IMR-90 (cell line): ENCODE data around the gene BCAS1. TPM values are rescaled to one million over a fixed set of nuclear protein-coding genes. Genes with fewer than 3 reads are reported as not detected.

Experiments
- ATAC-seq: fragments of 200-7000 bp; cut with Tn5 transposase; 2 replicates; pipeline ENCODE4 v1.9.1; 2020; ENCODE audit warnings: low read depth, mild to moderate bottlenecking, moderate library complexity
- BruUV-seq: library from RNA; stranded (reverse); fragments of 400-500 nt; replicated peaks from 2 replicates; lab custom pipeline; 2021; lab: Mats Ljungman, UMichigan
- CTCF ChIA-PET: fragments of 300-600 bp; formaldehyde crosslinking; extraction: SDS; loops from one replicate; lab custom pipeline; 2021; ENCODE audit warnings: antibody characterized with exemption; lab: Yijun Ruan, JAX
- POLR2A ChIA-PET: fragments of 300-600 bp; sonication (Branson Sonifier 250); formaldehyde crosslinking; loops from one replicate; lab custom pipeline; 2022; ENCODE audit warnings: antibody characterized with exemption; ENCODE audit not compliant: unreplicated experiment; lab: Charles Lee
- DNase-seq: peaks from one replicate; pipeline ENCODE4 v3.0.0; 2013
- H2AFZ ChIP-seq: replicated peaks from 2 replicates; pipeline ENCODE3; 2013; ENCODE audit warnings: low read length, mild to moderate bottlenecking; ENCODE audit not compliant: poor library complexity
- H2AK5ac ChIP-seq: 2 replicates; pipeline ENCODE4 v1.6.1; 2013; ENCODE audit warnings: low read depth, low read length, inconsistent platforms
- H2AK9ac ChIP-seq: replicated peaks from 2 replicates; pipeline ENCODE3; 2013; ENCODE audit warnings: mild to moderate bottlenecking, low read depth, low read length, moderate library complexity; ENCODE audit not compliant: poor library complexity
- H2BK120ac ChIP-seq: 2 replicates; pipeline ENCODE4 v1.6.1; 2013; ENCODE audit warnings: low read depth, low read length, inconsistent platforms
- H2BK15ac ChIP-seq: 3 replicates; pipeline ENCODE4 v1.6.1; 2013; ENCODE audit warnings: low read depth, low read length, inconsistent platforms
- H2BK20ac ChIP-seq: 2 replicates; pipeline ENCODE4 v1.6.1; 2013; ENCODE audit warnings: low read depth, mild to moderate bottlenecking, inconsistent platforms, low read length, moderate library complexity
- H2BK5ac ChIP-seq: 2 replicates; pipeline ENCODE4 v1.6.1; 2013; ENCODE audit warnings: mild to moderate bottlenecking, low read depth, low read length, inconsistent platforms; ENCODE audit not compliant: poor library complexity, severe bottlenecking
- H3K14ac ChIP-seq: replicated peaks from 2 replicates; pipeline ENCODE4 v1.6.1; 2013; ENCODE audit warnings: low read depth, low read length, inconsistent platforms
- H3K18ac ChIP-seq: 2 replicates; pipeline ENCODE4 v1.6.1; 2013; ENCODE audit warnings: low read depth, low read length, control low read depth
- H3K23ac ChIP-seq: 2 replicates; pipeline ENCODE4 v1.6.1; 2013; ENCODE audit warnings: low read depth, low read length, inconsistent platforms
- H3K27ac ChIP-seq: 2 replicates; pipeline ENCODE4 v1.5.1; 2013; ENCODE audit warnings: mild to moderate bottlenecking, control low read depth, low read length; ENCODE audit not compliant: insufficient read depth
- H3K27me3 ChIP-seq: 2 replicates; pipeline ENCODE4 v1.6.1; 2013; ENCODE audit warnings: low read length; ENCODE audit not compliant: control insufficient read depth, insufficient read depth
- H3K36me3 ChIP-seq: 2 replicates; pipeline ENCODE4 v1.6.1; 2013; ENCODE audit warnings: low read length, mixed read lengths; ENCODE audit not compliant: control insufficient read depth, insufficient read depth
- H3K4ac ChIP-seq: 2 replicates; pipeline ENCODE4 v1.6.1; 2013; ENCODE audit warnings: low read depth, low read length, inconsistent platforms
- H3K4me1 ChIP-seq: 2 replicates; pipeline ENCODE4 v1.6.1; 2013; ENCODE audit warnings: low read length, mixed read lengths; ENCODE audit not compliant: control insufficient read depth, insufficient read depth
- H3K4me2 ChIP-seq: 2 replicates; pipeline ENCODE4 v1.6.1; 2013; ENCODE audit warnings: low read depth, mild to moderate bottlenecking, control low read depth, low read length, moderate library complexity
- H3K4me3 ChIP-seq: 2 replicates; pipeline ENCODE4 v1.5.1; 2013; ENCODE audit warnings: low read depth, mild to moderate bottlenecking, control low read depth, low read length, moderate library complexity; ENCODE audit not compliant: insufficient read depth
- H3K56ac ChIP-seq: 2 replicates; pipeline ENCODE4 v1.6.1; 2013; ENCODE audit warnings: low read length, inconsistent platforms; ENCODE audit not compliant: insufficient read depth; ENCODE audit errors: extremely low read depth
- H3K79me1 ChIP-seq, 2 experiments: 2 replicates each; pipeline ENCODE4 v1.6.1; 2013; ENCODE audit warnings: low read length in 2 of 2, inconsistent platforms in 1 of 2, low read depth in 1 of 2
- H3K9ac ChIP-seq: 2 replicates; pipeline ENCODE4 v1.6.1; 2013; ENCODE audit warnings: low read depth, low read length, control low read depth
- H3K9me1 ChIP-seq: 2 replicates; pipeline ENCODE4 v1.6.1; 2013; ENCODE audit warnings: low read length, inconsistent platforms; ENCODE audit not compliant: insufficient read depth
- H3K9me3 ChIP-seq: 2 replicates; pipeline ENCODE4 v1.6.1; 2013; ENCODE audit warnings: low read length; ENCODE audit not compliant: control insufficient read depth, insufficient read depth
- H4K20me1 ChIP-seq: 2 replicates; pipeline ENCODE4 v1.6.1; 2013; ENCODE audit warnings: low read length, inconsistent platforms; ENCODE audit not compliant: insufficient read depth
- H4K5ac ChIP-seq: 2 replicates; pipeline ENCODE4 v1.6.1; 2013; ENCODE audit warnings: mild to moderate bottlenecking, low read depth, low read length, control low read depth
- H4K8ac ChIP-seq, 2 experiments: 2 replicates each; pipeline ENCODE4 v1.6.1; 2013; ENCODE audit warnings: low read depth in 2 of 2, low read length in 2 of 2, control low read depth in 1 of 2, inconsistent platforms in 1 of 2
- H4K91ac ChIP-seq: 2 replicates; pipeline ENCODE4 v1.6.1; 2013; ENCODE audit warnings: low read depth, low read length, inconsistent platforms; ENCODE audit not compliant: insufficient read depth
- CHD1 ChIP-seq: IDR thresholded peaks from 2 replicates; pipeline ENCODE4 v1.6.1; 2012; ENCODE audit warnings: low read depth, low read length, improper control_type of control experiment
- RFX5 ChIP-seq: IDR thresholded peaks from 2 replicates; pipeline ENCODE4 v1.8.0; 2012; ENCODE audit warnings: low read depth, mild to moderate bottlenecking, low read length, moderate library complexity
- WGBS, 2 experiments: methylation state at CpG; one replicate each; pipeline versions ENCODE4 v1.1.5 to v1.1.7; 2013; ENCODE audit warnings: missing lambda C conversion rate in 2 of 2; ENCODE audit not compliant: insufficient read length in 1 of 2; ENCODE audit errors: extremely low coverage in 2 of 2; 5-methylcytosine and 5-hydroxymethylcytosine counted together
- dilution Hi-C: fragments of 300-500 bp; cut with HindIII; formaldehyde crosslinking; loops from one replicate; pipeline ENCODE4 v1.14.3; 2018; ENCODE audit warnings: low sequenced_read_pairs; ENCODE audit not compliant: unreplicated experiment
- in situ Hi-C: fragments of 300-500 bp; cut with MboI; formaldehyde crosslinking; loops from 3 replicates; pipeline ENCODE4 v1.14.3; 2019; ENCODE audit warnings: low sequenced_read_pairs, inconsistent platforms, mixed read lengths
- intact Hi-C: fragments of 100-400 bp; cut with micrococcal nuclease; formaldehyde crosslinking; loops from 2 replicates; pipeline ENCODE4 v1.10.0; 2022
- polyA plus RNA-seq, 3 experiments: library from polyadenylated mRNA; depleted of rRNA; stranded (reverse); fragments of >200 nt; gene quantifications; 2 replicates each; pipeline ENCODE4 v1.2.3, GENCODE V29; 2012; ENCODE audit warnings: low replicate concordance in 1 of 3
- total RNA-seq: library from RNA; depleted of rRNA; stranded (reverse); fragments of >200 nt; gene quantifications from 2 replicates; pipeline ENCODE4 v1.2.3, GENCODE V29; 2012
- TF ChIP-seq, protein P1 (sequence below): conservative IDR thresholded peaks from 2 replicates; pipeline ENCODE4 v1.5.1; 2012; ENCODE audit warnings: mild to moderate bottlenecking, low read depth, low read length, improper control_type of control experiment
- TF ChIP-seq, protein P2 (sequence below): fragments of 150-350 bp; IDR thresholded peaks from 2 replicates; pipeline ENCODE4 v1.6.1; 2017; ENCODE audit warnings: mild to moderate bottlenecking, antibody characterized with exemption, low read length, low read depth

Gene BCAS1
- total and polyA plus RNA-seq, 2 of the 4 experiments (the other 2 are of a cell fraction): under 0.01 TPM; not detected in 1

DNA sequence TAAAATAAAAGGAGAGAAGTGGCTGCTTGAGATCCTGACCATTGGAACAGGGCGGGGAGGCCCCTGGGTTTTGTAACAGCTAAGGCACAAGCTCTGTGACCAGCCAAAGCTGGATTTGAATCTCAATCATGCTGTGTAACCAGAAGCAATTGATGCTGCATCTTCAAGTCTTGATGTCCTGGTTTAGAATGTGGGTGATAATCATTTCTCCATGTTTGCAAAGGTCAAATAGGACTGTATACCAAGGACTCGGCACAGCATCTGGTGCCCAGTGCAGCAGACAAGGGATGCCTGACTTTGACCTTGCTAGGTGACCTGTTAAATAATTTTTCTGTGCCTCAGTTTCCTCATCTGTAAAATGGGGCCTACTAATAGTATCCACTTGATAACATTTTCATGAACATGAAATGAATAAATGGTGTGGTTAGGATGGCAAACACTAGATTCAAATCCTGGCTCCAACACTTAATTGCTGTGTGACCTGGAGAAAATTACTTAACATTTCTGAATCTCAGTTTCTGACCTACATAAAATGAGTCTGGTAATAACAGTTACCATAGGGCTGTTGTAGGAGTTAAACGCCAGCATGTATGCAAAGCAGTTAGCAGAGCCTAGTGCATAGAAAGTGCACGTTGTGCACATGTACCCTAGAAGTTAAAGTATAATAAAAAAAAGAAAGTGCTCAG lies 46.3 kb upstream of the BCAS1 start:
- Histone ChIP-seq H2AK9ac (no peak overlapping the region), H3K27ac (peak overlapping the region; percentile 77; the same call in 1 of the 2 replicates), H3K23ac (no peak overlapping the region), H4K20me1 (no peaks in the 10 kb centered on the region), H3K4me2 (no peak overlapping the region), H3K27me3 (no peaks in the 10 kb centered on the region), H3K4me1 (peaks cover 8% of the 10 kb centered on the region; the same call in 1 of the 2 replicates), H3K9me3 (no peaks in the 10 kb centered on the region), H3K14ac (0 out of 2 replicates have a peak overlapping the region, but pooled peaks have one; percentile 15), H3K9ac (no peak overlapping the region), H3K9me1 (no peaks in the 10 kb centered on the region), H2BK20ac (peak overlapping the region; percentile 38; the same call in 1 of the 2 replicates), H3K18ac (peak overlapping the region; percentile 82), H3K36me3 (no peaks in the 10 kb centered on the region), H2AFZ (no peak overlapping the region), H3K79me1 (no peaks in the 10 kb centered on the region), H2BK15ac (0 out of 3 replicates have a peak overlapping the region, but pooled peaks have one; percentile 70), H4K8ac (no peak overlapping the region), H2BK5ac (no peak overlapping the region), H3K4me3 (no peak overlapping the region), H2BK120ac (peak overlapping the region; percentile 19; the same call in 1 of the 2 replicates), H4K91ac (peak overlapping the region; percentile 56; the same call in 1 of the 2 replicates), H3K56ac (no peak overlapping the region), H4K5ac (peak overlapping the region; percentile 74; the same call in 1 of the 2 replicates), H3K4ac (peak overlapping the region; percentile 70; the same call in 1 of the 2 replicates), H2AK5ac (no peak overlapping the region; the same call in 1 of the 2 replicates)
- BruUV-seq: no TSS peak
- in situ Hi-C loops (no loop called here), dilution Hi-C loops (no loop called here), intact Hi-C loops (no loop called here)
- no CpG with 5 or more reads among the region's 4 CpGs for WGBS, 2 experiments
- POLR2A ChIA-PET: no interaction called here
- TF ChIP-seq CHD1 (no peak), RFX5 (no peak)
- TF ChIP-seq, protein P1, sequence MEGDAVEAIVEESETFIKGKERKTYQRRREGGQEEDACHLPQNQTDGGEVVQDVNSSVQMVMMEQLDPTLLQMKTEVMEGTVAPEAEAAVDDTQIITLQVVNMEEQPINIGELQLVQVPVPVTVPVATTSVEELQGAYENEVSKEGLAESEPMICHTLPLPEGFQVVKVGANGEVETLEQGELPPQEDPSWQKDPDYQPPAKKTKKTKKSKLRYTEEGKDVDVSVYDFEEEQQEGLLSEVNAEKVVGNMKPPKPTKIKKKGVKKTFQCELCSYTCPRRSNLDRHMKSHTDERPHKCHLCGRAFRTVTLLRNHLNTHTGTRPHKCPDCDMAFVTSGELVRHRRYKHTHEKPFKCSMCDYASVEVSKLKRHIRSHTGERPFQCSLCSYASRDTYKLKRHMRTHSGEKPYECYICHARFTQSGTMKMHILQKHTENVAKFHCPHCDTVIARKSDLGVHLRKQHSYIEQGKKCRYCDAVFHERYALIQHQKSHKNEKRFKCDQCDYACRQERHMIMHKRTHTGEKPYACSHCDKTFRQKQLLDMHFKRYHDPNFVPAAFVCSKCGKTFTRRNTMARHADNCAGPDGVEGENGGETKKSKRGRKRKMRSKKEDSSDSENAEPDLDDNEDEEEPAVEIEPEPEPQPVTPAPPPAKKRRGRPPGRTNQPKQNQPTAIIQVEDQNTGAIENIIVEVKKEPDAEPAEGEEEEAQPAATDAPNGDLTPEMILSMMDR: no peak
- TF ChIP-seq, protein P2, sequence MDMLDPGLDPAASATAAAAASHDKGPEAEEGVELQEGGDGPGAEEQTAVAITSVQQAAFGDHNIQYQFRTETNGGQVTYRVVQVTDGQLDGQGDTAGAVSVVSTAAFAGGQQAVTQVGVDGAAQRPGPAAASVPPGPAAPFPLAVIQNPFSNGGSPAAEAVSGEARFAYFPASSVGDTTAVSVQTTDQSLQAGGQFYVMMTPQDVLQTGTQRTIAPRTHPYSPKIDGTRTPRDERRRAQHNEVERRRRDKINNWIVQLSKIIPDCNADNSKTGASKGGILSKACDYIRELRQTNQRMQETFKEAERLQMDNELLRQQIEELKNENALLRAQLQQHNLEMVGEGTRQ: no peak
- ATAC-seq: no peak
- DNase-seq: no peak
- CTCF ChIA-PET: interaction anchor here (1.4 kb wide), 1 partner anchor 83 kb away, joined by 5 read pairs; no protein-coding TSS in a partner anchor
